Stomach (tissue), 9 donors: ENCODE results near the gene HCK. TPM values are rescaled to one million over a fixed set of nuclear protein-coding genes. Genes with fewer than 3 reads are reported as not detected.

ENCODE experiments used
- DNase-seq, 2 donors: peaks; one replicate each; pipeline versions ENCODE4 v3.0.0 to v3.0.0-alpha.2; 2013 to 2019
- H3K27ac ChIP-seq, 5 donors: fragments of 200-600 bp in 4 of 5; sonication (generic) in 4 of 5; one replicate each; pipeline ENCODE4 v1.5.1; 2013 to 2019; ENCODE audit warnings: mild to moderate bottlenecking in 1 of 5, moderate library complexity in 1 of 5
- H3K27me3 ChIP-seq, 3 donors: fragments of 200-600 bp; sonication (generic); one replicate each; pipeline ENCODE4 v1.5.1; 2017 to 2019; ENCODE audit warnings: mixed run types in 1 of 3
- H3K36me3 ChIP-seq, 4 donors: fragments of 200-600 bp; sonication (generic); 1 replicate in 3 of 4; 2 replicates in 1 of 4; pipeline ENCODE4 v1.5.1; 2016 to 2019
- H3K4me1 ChIP-seq, 4 donors: fragments of 200-600 bp; sonication (generic); one replicate each; pipeline ENCODE4 v1.5.1; 2016 to 2019
- H3K4me3 ChIP-seq, 4 donors: fragments of 200-600 bp; sonication (generic) in 3 of 4; one replicate each; pipeline ENCODE4 v1.5.1; 2016 to 2019; ENCODE audit warnings: mild to moderate bottlenecking in 1 of 4
- H3K9me3 ChIP-seq, 4 donors: fragments of 200-600 bp; sonication (generic); one replicate each; pipeline ENCODE4 v1.5.1; 2016 to 2019
- CTCF ChIP-seq, 7 experiments: fragments of 450-650 bp in 4 of 7; fragments of 200-600 bp in 3 of 7; sonication (generic) in 3 of 7; IDR thresholded peaks; one replicate each; pipeline ENCODE4 v1.5.1; 2016 to 2019; ENCODE audit warnings: antibody characterized with exemption in 7 of 7, control low read depth in 2 of 7, mild to moderate bottlenecking in 1 of 7
- EP300 ChIP-seq: sonication (generic); formaldehyde crosslinking; IDR thresholded peaks from one replicate; pipeline ENCODE4 v1.6.1; 2017; ENCODE audit warnings: antibody characterized with exemption
- POLR2A ChIP-seq, 4 donors: fragments of 450-650 bp; IDR thresholded peaks; one replicate each; pipeline ENCODE4 v1.6.1; 2016; ENCODE audit warnings: antibody characterized with exemption in 4 of 4, control low read depth in 2 of 4, mild to moderate bottlenecking in 1 of 4, moderate library complexity in 1 of 4
- POLR2AphosphoS5 ChIP-seq, 3 donors: sonication (generic); formaldehyde crosslinking; IDR thresholded peaks; one replicate each; pipeline ENCODE4 v1.6.1; 2016; ENCODE audit warnings: antibody characterized with exemption in 3 of 3
- WGBS, 5 donors: extraction: QIAGEN DNeasy Blood & Tissue Kit in 3 of 5; methylation state at CpG; one replicate each; pipeline versions ENCODE4 v1.1.5 to v1.1.7; 2013 to 2018; 5-methylcytosine and 5-hydroxymethylcytosine counted together
- intact Hi-C: fragments of 100-400 bp; cut with DNase I; formaldehyde crosslinking; loops from one replicate; pipeline ENCODE4 v1.15.1; 2023; ENCODE audit warnings: low total_unique reads
- polyA plus RNA-seq, 3 donors: library from polyadenylated mRNA; stranded (reverse); fragments of 200-250 nt; gene quantifications; one replicate each; pipeline ENCODE4 v1.2.3, GENCODE V29; 2013
- total RNA-seq, 5 donors: library from RNA; depleted of rRNA; stranded (reverse); fragments of >200 nt; gene quantifications; one replicate each; pipeline versions ENCODE4 v1.1.0 to v1.2.3, GENCODE V29; 2014 to 2016
- donor health status: healthy with polysubstance abuse.
- donor health status: Bipolar disorder and iron deficiency.
- donor health status: healthy.

Gene HCK
- total and polyA plus RNA-seq, 8 donors = 1.3 to 14.7 (median 4.9) TPM; not detected in 1

- peaks cover 0 to 5% (median 4%) of the 10 kb centered on the region in 4 donors for H3K36me3 ChIP-seq
- no peak for TF ChIP-seq POLR2A (IDR thresholded peaks at IDR 0.05)
- TF ChIP-seq POLR2AphosphoS5 (IDR thresholded peaks at IDR 0.05) = no peak
- TF ChIP-seq EP300 = no peak
- TF ChIP-seq CTCF (IDR thresholded peaks at IDR 0.05) = no peak
- H3K4me3 ChIP-seq = no peak overlapping the region
- H3K4me1 ChIP-seq = peaks cover 33 to 62% (median 51%) of the 10 kb centered on the region in 4 donors
- WGBS, 5 donors = 31 to 50% (median 39%) methylated on average over 3 of the region's 3 CpGs
- peak overlapping the region in 1 of 5 donors; percentile 35 for H3K27ac ChIP-seq
- H3K9me3 ChIP-seq = no peaks in the 10 kb centered on the region
- no peaks in the 10 kb centered on the region for H3K27me3 ChIP-seq
- intact Hi-C loops = no loop called here
- no peak for DNase-seq
These were observed 59.2 kb downstream of the HCK start for GRCh38 chr20:32111156-32111686.

GRCh38 chr20:32111753-32112152 lies 59.7 kb downstream of the HCK start:
- no peaks in the 10 kb centered on the region for H3K9me3 ChIP-seq
- H3K4me3 ChIP-seq = peak overlapping the region in 1 of 4 donors; percentile 7
- DNase-seq = no peak
- no peaks in the 10 kb centered on the region for H3K27me3 ChIP-seq
- no peak for TF ChIP-seq POLR2AphosphoS5 (IDR thresholded peaks at IDR 0.05)
- no peak for TF ChIP-seq POLR2A (IDR thresholded peaks at IDR 0.05)
- TF ChIP-seq CTCF (IDR thresholded peaks at IDR 0.05) = no peak
- no peak for TF ChIP-seq EP300
- H3K27ac ChIP-seq = peak overlapping the region in 2 of 5 donors; percentile 10 to 35
- intact Hi-C loops = no loop called here
- peaks cover 33 to 67% (median 53%) of the 10 kb centered on the region in 4 donors for H3K4me1 ChIP-seq
- 82 to 94% (median 91%) methylated on average over 3 of the region's 3 CpGs for WGBS, 5 donors
- peaks cover 0 to 5% (median 4%) of the 10 kb centered on the region in 4 donors for H3K36me3 ChIP-seq

- Histone ChIP-seq H3K4me3 (no peak overlapping the region), H3K27ac (peak overlapping the region in 2 of 5 donors; percentile 10 to 44), H3K9me3 (no peaks in the 10 kb centered on the region), H3K36me3 (peaks cover 0 to 5% (median 4%) of the 10 kb centered on the region in 4 donors), H3K27me3 (no peaks in the 10 kb centered on the region), H3K4me1 (peaks cover 43 to 78% (median 61%) of the 10 kb centered on the region in 4 donors)
- intact Hi-C loops = no loop called here
- DNase-seq = peak; percentile 28 to 72
- 57 to 81% (median 66%) methylated on average over 5 of the region's 5 CpGs for WGBS, 5 donors
- TF ChIP-seq CTCF (IDR thresholded peaks at IDR 0.05) (no peak), POLR2AphosphoS5 (IDR thresholded peaks at IDR 0.05) (no peak), POLR2A (IDR thresholded peaks at IDR 0.05) (no peak), EP300 (no peak)
These were observed 60.8 kb downstream of the HCK start for GRCh38 chr20:32112841-32113240.

GRCh38 chr20:32113591-32114260 lies 61.7 kb downstream of the HCK start:
- 85 to 96% (median 87%) methylated on average over 2 of the region's 2 CpGs for WGBS, 5 donors
- intact Hi-C loops = no loop called here
- Histone ChIP-seq H3K4me3 (no peak overlapping the region), H3K27me3 (no peaks in the 10 kb centered on the region), H3K36me3 (peaks cover 0 to 6% (median 5%) of the 10 kb centered on the region in 4 donors), H3K27ac (peak overlapping the region in 1 of 5 donors; percentile 44), H3K9me3 (no peaks in the 10 kb centered on the region), H3K4me1 (peaks cover 44 to 83% (median 63%) of the 10 kb centered on the region in 4 donors)
- TF ChIP-seq POLR2AphosphoS5 (IDR thresholded peaks at IDR 0.05) (no peak), EP300 (no peak), POLR2A (IDR thresholded peaks at IDR 0.05) (no peak), CTCF (IDR thresholded peaks at IDR 0.05) (no peak)
- DNase-seq = no peak
